MV-4-11 (cell line): ENCODE results near the gene LRP10.

Experiments
- DNase-seq: peaks from one replicate; lab custom pipeline; 2025; lab: John Stamatoyannopoulos, UW

The LRP10 gene

DNA sequence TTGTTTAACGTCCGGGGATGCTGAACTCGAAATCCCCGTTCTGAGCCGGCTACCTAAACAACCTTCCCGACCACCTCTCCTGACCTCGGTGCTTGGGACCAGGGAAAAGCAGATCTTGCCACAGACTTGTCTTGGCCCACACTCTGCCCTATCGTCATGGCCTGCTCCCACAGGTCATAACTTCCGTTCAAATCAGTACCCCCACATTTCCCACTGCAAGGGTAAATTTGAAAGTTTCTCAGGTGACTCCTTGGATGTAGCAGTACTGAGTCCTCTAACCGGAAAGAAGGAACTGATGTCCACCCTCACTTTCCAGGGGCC, 48.0 kb downstream of the LRP10 start:
- DNase-seq = no peak

DNA sequence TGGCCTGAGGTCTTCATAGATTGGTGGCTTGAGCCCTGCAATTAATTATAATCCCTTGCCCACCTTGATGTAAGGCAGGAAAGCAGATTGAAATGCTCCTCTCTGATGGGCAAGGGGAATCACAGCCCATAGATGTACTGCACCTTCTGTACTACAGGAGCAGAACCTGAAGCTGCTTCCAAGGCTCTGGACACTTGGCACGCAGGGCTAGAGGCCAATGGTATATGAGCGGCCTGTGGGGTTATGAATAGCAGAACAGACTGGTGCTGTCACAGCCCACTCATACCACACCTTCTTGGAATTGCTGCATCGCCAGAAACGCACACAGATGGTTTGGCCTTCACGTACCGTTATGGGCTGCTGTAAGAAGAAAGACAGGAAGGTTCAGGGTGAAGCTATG, 49.2 kb downstream of the LRP10 start:
- no peak for DNase-seq

DNA sequence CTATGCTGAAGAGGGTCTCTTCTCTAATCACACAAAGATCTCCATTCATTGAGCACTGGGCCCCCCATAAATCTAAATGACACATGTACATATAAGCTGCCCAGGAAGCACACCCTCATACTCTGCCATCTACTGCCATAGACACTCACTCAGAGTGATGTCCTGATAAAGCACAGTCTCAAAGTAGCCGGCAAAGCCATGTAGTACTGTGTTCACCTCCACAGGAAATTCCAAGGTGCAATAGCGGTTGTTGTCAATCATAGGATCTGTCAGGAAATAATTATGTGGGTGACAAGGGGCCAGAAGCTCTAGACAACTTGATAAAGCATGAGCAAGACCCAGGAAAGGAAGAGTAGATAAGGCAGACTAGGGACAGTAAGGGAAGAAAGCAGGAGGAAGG, 50.8 kb downstream of the LRP10 start:
- no peak for DNase-seq

DNA sequence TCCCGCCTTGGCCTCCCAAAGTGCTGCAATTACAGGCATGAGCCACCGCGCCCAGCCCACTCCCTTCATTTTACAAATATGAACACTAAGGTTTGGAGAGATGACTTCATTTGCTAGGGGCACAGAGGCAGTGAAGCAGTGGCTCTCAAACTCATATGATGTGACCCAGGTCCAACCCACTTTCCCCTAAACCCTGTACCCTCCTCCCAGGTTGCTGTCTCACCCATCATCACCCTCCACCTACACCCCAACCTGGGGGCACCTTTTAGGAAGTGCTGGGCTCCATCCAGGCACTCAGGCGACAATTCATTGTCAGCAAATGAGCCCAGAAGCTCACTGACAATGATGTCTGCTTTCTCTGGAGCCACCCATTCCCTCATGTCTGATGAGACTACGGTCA, 52.2 kb downstream of the LRP10 start:
- DNase-seq = no peak

DNA sequence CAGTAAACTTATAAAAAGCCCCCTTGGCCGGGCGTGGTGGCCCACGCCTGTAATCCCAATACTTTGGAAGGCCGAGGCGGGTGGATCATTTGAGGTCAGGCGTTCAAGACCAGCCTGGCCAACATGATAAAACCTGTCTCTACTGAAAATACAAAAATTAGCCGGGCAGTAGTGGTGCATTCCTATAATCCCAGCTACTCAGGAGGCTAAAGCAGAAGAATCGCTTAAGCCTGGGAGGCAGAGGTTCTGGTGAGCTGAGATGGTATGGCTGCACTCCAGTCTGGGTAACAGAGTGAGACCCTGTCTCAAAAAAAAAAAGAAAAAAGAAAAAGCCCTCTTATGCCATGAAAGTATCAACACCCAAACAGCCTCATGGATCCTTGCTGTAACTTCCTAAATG, 54.0 kb downstream of the LRP10 start:
- DNase-seq = no peak

DNA sequence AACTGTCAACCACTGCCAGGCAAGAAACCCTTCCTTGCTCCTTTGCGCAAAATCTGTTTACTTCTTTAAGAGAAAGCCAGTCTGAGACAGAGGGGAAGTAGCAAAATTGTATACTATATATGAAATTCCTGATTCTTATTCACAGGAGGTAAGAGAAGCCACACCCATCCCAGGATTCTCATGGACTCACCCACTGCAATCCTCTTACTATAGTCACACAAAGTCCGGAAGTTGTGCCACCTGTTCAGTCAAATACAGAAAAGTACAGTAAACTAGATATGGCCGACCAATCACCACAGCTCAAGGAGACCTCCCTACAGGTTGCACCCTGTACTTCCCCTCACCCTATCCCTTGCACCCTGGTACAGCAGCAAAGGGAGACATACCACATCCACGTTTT, 54.8 kb downstream of the LRP10 start:
- DNase-seq = no peak

DNA sequence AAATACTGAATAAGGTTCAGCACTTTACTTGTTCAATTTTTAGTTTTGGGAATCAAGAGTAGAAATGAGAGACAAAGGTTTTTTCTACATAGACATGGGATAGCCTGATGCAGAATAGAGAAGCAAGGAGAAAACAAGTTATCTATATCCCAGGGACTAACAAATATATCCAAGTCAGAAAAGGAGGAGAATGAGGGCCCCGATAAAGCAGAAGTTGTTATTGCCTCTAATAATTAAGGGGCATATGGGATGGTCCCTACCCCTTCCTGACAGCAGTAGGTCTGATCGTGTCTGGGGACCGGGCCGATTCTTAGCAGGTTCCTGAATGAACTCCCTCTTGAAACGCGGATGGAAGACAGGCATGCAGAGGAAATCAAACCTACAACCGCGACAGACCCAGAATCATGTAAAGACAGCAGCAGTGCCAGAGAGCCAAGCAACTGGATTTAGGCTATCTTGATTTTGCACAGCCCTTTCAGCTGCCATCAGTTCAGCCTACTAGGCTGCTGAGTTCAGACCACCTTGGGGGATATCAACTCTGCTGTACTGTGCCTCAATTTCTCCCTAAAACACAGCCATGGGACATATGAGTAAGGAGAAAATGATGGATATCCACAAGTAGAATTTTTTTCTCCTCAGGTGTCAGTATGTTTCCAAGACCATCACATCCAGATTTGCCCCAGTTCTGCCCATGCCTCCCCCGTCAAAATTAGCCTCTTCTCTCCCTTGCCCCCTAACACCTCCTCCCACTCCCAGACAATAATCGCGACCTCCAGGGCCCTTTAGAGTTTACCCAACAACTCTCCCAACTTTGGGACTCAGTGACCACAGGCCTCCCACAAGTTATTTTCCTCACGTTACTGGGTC, 56.9 kb downstream of the LRP10 start:
- no peak for DNase-seq

DNA sequence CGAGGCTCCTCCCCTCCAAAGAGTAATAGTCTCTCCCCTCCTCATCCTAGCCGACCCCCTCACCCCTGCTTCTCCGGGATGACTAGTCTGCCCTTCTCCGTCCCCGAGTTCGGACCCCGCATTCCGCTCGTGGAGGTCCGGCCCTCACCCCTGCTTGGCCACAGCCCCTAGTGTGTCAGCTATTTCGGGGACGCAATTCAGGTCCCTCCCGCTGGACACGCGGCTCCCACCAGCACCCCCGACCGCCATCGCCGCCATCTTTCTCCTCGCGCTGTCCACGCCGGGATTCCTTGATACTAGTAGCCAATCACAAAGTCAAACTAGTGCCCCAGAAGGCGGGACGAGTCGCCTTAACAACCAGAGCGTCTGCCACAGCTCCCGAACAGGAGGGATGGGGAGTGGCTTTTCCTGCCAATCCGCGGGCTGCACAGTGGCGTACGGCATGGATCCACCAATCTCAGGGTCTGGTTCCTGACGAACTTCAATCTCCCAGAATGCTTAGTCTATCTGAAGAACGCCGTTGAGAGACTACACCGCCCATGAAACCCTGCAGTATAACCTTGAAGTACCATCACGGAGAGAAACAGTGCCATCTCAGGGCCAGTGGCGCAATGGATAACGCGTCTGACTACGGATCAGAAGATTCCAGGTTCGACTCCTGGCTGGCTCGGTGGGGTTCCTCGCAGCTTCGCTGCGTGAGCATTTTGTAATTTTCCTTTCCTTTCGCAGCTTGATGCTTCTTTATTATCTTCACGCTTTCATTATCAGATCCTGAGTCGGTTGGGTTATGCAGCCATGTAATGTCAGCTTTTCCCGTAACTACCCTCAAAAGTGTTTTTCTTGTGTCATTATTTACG, 57.8 kb downstream of the LRP10 start, which contains the start of gene PRMT5:
Gene PRMT5, minus strand, starts transcription at position 273 of the 857 bp plus-strand sequence. Its CDS starts 15 bp downstream, at position 258.
- peak; percentile 100 for DNase-seq

DNA sequence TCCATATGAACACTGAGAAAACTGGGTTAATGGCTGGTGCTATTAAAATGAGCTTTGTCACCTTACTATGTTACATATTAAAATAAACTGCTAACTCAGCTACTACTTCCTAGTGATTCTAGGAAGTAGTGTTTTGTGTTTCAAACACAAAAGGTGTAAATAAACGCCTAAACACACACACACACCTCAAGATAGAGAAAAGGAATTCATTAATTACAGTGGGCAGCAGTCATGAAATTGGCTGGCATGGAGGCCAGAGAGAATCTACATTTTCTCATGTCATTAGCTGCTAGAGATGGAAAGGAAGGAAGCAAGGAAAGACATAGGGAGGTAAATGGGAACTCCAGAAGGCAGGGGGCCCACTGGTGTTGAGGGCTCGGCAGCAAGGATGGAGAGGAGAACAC, 58.4 kb downstream of the LRP10 start:
- no peak for DNase-seq
